A549 (cell line): Measurements from ENCODE around the gene DPCD.

Experiments
- CEBPB ChIP-seq, 2 experiments: fragments of >200 bp in 1 of 2; sonication (Bioruptor Twin) in 1 of 2; formaldehyde crosslinking in 1 of 2; IDR thresholded peaks; 2 replicates each; pipeline ENCODE4 v1.6.1; 2012 to 2016
- CTCF ChIP-seq: fragments of >200 bp; sonication (Bioruptor Twin); formaldehyde crosslinking; IDR thresholded peaks from 3 replicates; pipeline ENCODE4 v1.5.1; 2016
- EP300 ChIP-seq, 2 experiments: fragments of >200 bp; sonication (Bioruptor Twin); formaldehyde crosslinking; IDR thresholded peaks; 2 replicates in 1 of 2; 3 replicates in 1 of 2; pipeline ENCODE4 v1.6.1; 2016 to 2017
- MYC ChIP-seq: IDR thresholded peaks from 2 replicates; pipeline ENCODE4 v1.6.1; 2012; ENCODE audit warnings: mild to moderate bottlenecking, inconsistent platforms, low read length, improper control_type of control experiment, borderline replicate concordance
- POLR2A ChIP-seq: IDR thresholded peaks from 2 replicates; pipeline ENCODE4 v1.6.1; 2012; ENCODE audit warnings: mild to moderate bottlenecking, low read length
- POLR2AphosphoS2 ChIP-seq: conservative IDR thresholded peaks from 2 replicates; pipeline ENCODE4 v1.6.1; 2012; ENCODE audit warnings: low read length, improper control_type of control experiment, inconsistent platforms
- RAD21 ChIP-seq, 2 experiments: fragments of >200 bp in 1 of 2; sonication (Bioruptor Twin) in 1 of 2; formaldehyde crosslinking in 1 of 2; IDR thresholded peaks in 1 of 2; conservative IDR thresholded peaks in 1 of 2; 2 replicates in 1 of 2; 3 replicates in 1 of 2; pipeline ENCODE4 v1.6.1; 2012 to 2018; ENCODE audit warnings: inconsistent platforms in 1 of 2
- REST ChIP-seq: fragments of 200-600 bp; sonication (generic); IDR thresholded peaks from 2 replicates; pipeline ENCODE4 v1.6.1; 2016; ENCODE audit warnings: antibody characterized with exemption, mild to moderate bottlenecking, moderate library complexity
- SMC3 ChIP-seq: fragments of >200 bp; sonication (Bioruptor Twin); formaldehyde crosslinking; IDR thresholded peaks from 3 replicates; pipeline ENCODE4 v1.6.1; 2018; ENCODE audit warnings: inconsistent platforms
- SREBF2 ChIP-seq: fragments of 450-650 bp; IDR thresholded peaks from 2 replicates; pipeline ENCODE4 v1.6.1; 2014; ENCODE audit warnings: mild to moderate bottlenecking, moderate library complexity

GRCh38 chr10:101572785-101573184 lies 15.3 kb upstream of the DPCD start:
- no peak for TF ChIP-seq EP300 (IDR thresholded peaks at IDR 0.05)
- TF ChIP-seq MYC: no peak
- no peak for TF ChIP-seq POLR2A
- no peak for TF ChIP-seq CTCF
- no peak for TF ChIP-seq CEBPB (IDR thresholded peaks at IDR 0.05)
- no peak for TF ChIP-seq SMC3
- no peak for TF ChIP-seq POLR2AphosphoS2
- no peak for TF ChIP-seq REST
- TF ChIP-seq SREBF2: no peak
- TF ChIP-seq RAD21 (conservative IDR thresholded peaks at IDR 0.05 in 1 of 2, IDR thresholded peaks at IDR 0.05 in 1 of 2): no peak
